K562 (cell line): ENCODE data around the gene PRDM11. TPM values are rescaled to one million over a fixed set of nuclear protein-coding genes. Genes with fewer than 3 reads are reported as not detected.

Experiments
- ATAC-seq: fragments of 200-7000 bp; cut with Tn5 transposase; 3 replicates; pipeline ENCODE4 v1.9.1; 2020; ENCODE audit warnings: moderate library complexity
- BruUV-seq: library from RNA; stranded (reverse); fragments of 400-500 nt; replicated peaks from 2 replicates; lab custom pipeline; 2021; lab: Mats Ljungman, UMichigan
- CTCF ChIA-PET: fragments of 300-600 bp; formaldehyde crosslinking; extraction: SDS; loops from one replicate; lab custom pipeline; 2021; ENCODE audit warnings: low intra/inter-chr PET ratio; lab: Yijun Ruan, JAX
- POLR2A ChIA-PET: fragments of 300-600, 350-650 bp; sonication (Branson Sonifier 250); formaldehyde crosslinking; extraction: SDS; loops from one replicate; lab custom pipeline; 2021; ENCODE audit warnings: antibody characterized with exemption, inconsistent platforms; lab: Yijun Ruan, JAX
- DNase-seq, 4 experiments: peaks; one replicate each; pipeline versions ENCODE4 v3.0.0 to v3.0.0-alpha.2; 2011 to 2018; ENCODE audit warnings: low spot score in 3 of 4, mixed read lengths in 3 of 4; ENCODE audit errors: extremely low read depth in 1 of 4
- FAIRE-seq: peaks from 2 replicates; lab custom pipeline; 2011; peaks lifted over from hg19 to GRCh38; lab: Jason Lieb, UNC
- H2AFZ ChIP-seq: 2 replicates; pipeline ENCODE4 v1.6.0; 2011; ENCODE audit warnings: low read depth, low read length, control low read depth, inconsistent platforms
- H3K27ac ChIP-seq: fragments of 200-600 bp; 3 replicates; pipeline ENCODE4 v1.8.0; 2011; ENCODE audit warnings: low read depth, mild to moderate bottlenecking, control low read depth, inconsistent platforms, low read length, moderate library complexity, mixed read lengths; ENCODE audit errors: extremely low read depth
- H3K27me3 ChIP-seq, 2 experiments: fragments of 300-600 bp in 1 of 2; 2 replicates in 1 of 2; 3 replicates in 1 of 2; pipeline versions ENCODE4 v1.6.0 to v1.8.0; 2011; ENCODE audit warnings: inconsistent platforms in 2 of 2, low read length in 2 of 2, mild to moderate bottlenecking in 1 of 2, mixed read lengths in 1 of 2, moderate library complexity in 1 of 2; ENCODE audit not compliant: control insufficient read depth in 2 of 2, insufficient read depth in 2 of 2
- H3K36me3 ChIP-seq: fragments of 300-600 bp; 3 replicates; pipeline ENCODE4 v1.8.0; 2011; ENCODE audit warnings: mild to moderate bottlenecking, low read length, inconsistent platforms; ENCODE audit not compliant: control insufficient read depth, insufficient read depth
- H3K4me1 ChIP-seq, 2 experiments: fragments of 200-600 bp in 1 of 2; replicated peaks in 1 of 2; 2 replicates in 1 of 2; 3 replicates in 1 of 2; pipeline versions ENCODE4 v1.5.1 to v1.8.0; 2011; ENCODE audit warnings: inconsistent platforms in 2 of 2, low read length in 2 of 2, mild to moderate bottlenecking in 1 of 2, mixed read lengths in 1 of 2, moderate library complexity in 1 of 2; ENCODE audit not compliant: control insufficient read depth in 2 of 2, insufficient read depth in 2 of 2
- H3K4me2 ChIP-seq: 2 replicates; pipeline ENCODE4 v1.6.1; 2011; ENCODE audit warnings: low read length, control low read depth, inconsistent platforms, mixed read lengths; ENCODE audit not compliant: insufficient read depth
- H3K4me3 ChIP-seq: fragments of 200-600 bp; sonication (generic), shearing (Covaris generic); 2 replicates; pipeline ENCODE4 v1.5.1; 2016; ENCODE audit warnings: control low read depth, inconsistent platforms
- H3K79me2 ChIP-seq: fragments of 200-600 bp; 3 replicates; pipeline ENCODE4 v1.8.0; 2011; ENCODE audit warnings: low read length, inconsistent platforms; ENCODE audit not compliant: control insufficient read depth, insufficient read depth
- H3K9ac ChIP-seq, 2 experiments: 2 replicates each; pipeline versions ENCODE4 v1.6.0 to v1.6.1; 2011; ENCODE audit warnings: low read depth in 2 of 2, low read length in 2 of 2, control low read depth in 1 of 2, inconsistent platforms in 1 of 2, mild to moderate bottlenecking in 1 of 2, mixed read lengths in 1 of 2; ENCODE audit not compliant: insufficient read depth in 1 of 2
- H3K9me1 ChIP-seq: one replicate; pipeline ENCODE4 v1.6.0; 2011; ENCODE audit warnings: inconsistent platforms, mild to moderate bottlenecking, low read length, moderate library complexity; ENCODE audit not compliant: control insufficient read depth, insufficient read depth
- H3K9me3 ChIP-seq: replicated peaks from 2 replicates; pipeline ENCODE4 v1.5.1; 2011; ENCODE audit warnings: low read depth, low read length, inconsistent platforms; ENCODE audit not compliant: control insufficient read depth, insufficient read depth
- H4K20me1 ChIP-seq: replicated peaks from 2 replicates; pipeline ENCODE4 v1.6.1; 2011; ENCODE audit warnings: low read length, inconsistent platforms, mixed read lengths; ENCODE audit not compliant: control insufficient read depth, insufficient read depth
- CEBPG ChIP-seq, 3 experiments: fragments of 200-800 bp in 1 of 3; sonication (Bioruptor generic) in 1 of 3; sonication (generic) in 1 of 3; formaldehyde crosslinking in 1 of 3; IDR thresholded peaks in 2 of 3; conservative IDR thresholded peaks in 1 of 3; 2 replicates each; pipeline versions ENCODE4 v1.6.1 to v1.8.0; 2016 to 2022; ENCODE audit warnings: missing compliant biosample characterization in 2 of 3, missing genetic modification characterization in 2 of 3, mild to moderate bottlenecking in 1 of 3, missing genetic modification reagents in 1 of 3
- CREBBP ChIP-seq: IDR thresholded peaks from one replicate; pipeline ENCODE4 v1.6.1; 2012; ENCODE audit warnings: low read depth, mild to moderate bottlenecking, control low read depth, inconsistent platforms, low read length
- CTBP1 ChIP-seq: fragments of 450-650 bp; IDR thresholded peaks from 2 replicates; pipeline ENCODE4 v1.6.1; 2016; ENCODE audit warnings: borderline replicate concordance
- ZKSCAN3 ChIP-seq: fragments of 250-450 bp; sonication (Bioruptor Pico); IDR thresholded peaks from 2 replicates; pipeline ENCODE4 v1.4.0; 2020
- WGBS: fragments of 100-300 bp; shearing (Covaris generic); methylation state at CpG from one replicate; pipeline ENCODE4 v1.1.6; 2016; ENCODE audit warnings: low coverage, mixed read lengths; ENCODE audit not compliant: insufficient coverage; ENCODE audit errors: missing lambda C conversion rate; 5-methylcytosine and 5-hydroxymethylcytosine counted together
- in situ Hi-C: fragments of 300-500 bp; cut with MboI; formaldehyde crosslinking; loops from 4 replicates; pipeline ENCODE4 v1.15.0; 2018; ENCODE audit warnings: inconsistent platforms, mixed read lengths
- intact Hi-C: fragments of 100-400 bp; cut with micrococcal nuclease; formaldehyde crosslinking; loops from 2 replicates; pipeline ENCODE4 v1.14.2; 2022
- polyA plus RNA-seq, 8 experiments: library from polyadenylated mRNA; depleted of rRNA in 4 of 8; stranded (reverse) in 5 of 8; unstranded in 3 of 8; fragments of >200 nt; fragmentation: Nextera tagmentation in 2 of 8; fragmentation: Illumina TruSeq in 1 of 8; extraction: Ambion mirVana in 2 of 8; extraction: Trizol in 1 of 8; gene quantifications; 2 replicates each; pipeline versions ENCODE4 v1.2.1 to v1.2.3, GENCODE V29; 2011 to 2014; ENCODE audit warnings: inconsistent platforms in 1 of 8, missing spikeins in 1 of 8
- total RNA-seq, 7 experiments: library from RNA; depleted of rRNA in 6 of 7; stranded (reverse); fragments of >200 nt in 6 of 7; fragmentation: Illumina TruSeq in 2 of 7; extraction: Trizol in 2 of 7; gene quantifications; 2 replicates each; pipeline versions ENCODE4 v1.2.1 to v1.2.3, GENCODE V29; 2011 to 2021; ENCODE audit warnings: low replicate concordance in 1 of 7
- TF ChIP-seq, protein P1 (sequence below): sonication (generic); formaldehyde crosslinking; IDR thresholded peaks from 2 replicates; pipeline ENCODE4 v1.4.0; 2020; ENCODE audit warnings: mild to moderate bottlenecking, missing genetic modification reagents
- TF ChIP-seq, protein P2 (sequence below): fragments of 450-650 bp; IDR thresholded peaks from 2 replicates; pipeline ENCODE4 v1.6.1; 2016; ENCODE audit warnings: missing biosample characterization, missing genetic modification characterization
- TF ChIP-seq, protein P3 (sequence below): fragments of 450-650 bp; formaldehyde crosslinking; IDR thresholded peaks from 2 replicates; pipeline ENCODE4 v1.4.0; 2022; ENCODE audit warnings: missing genetic modification characterization

PRDM11 gene
- total and polyA plus RNA-seq, 9 of the 15 experiments (the other 6 are each of a cell fraction or from before 2014, with no cell fraction given): 0.01 to 1.1 (median 0.29) TPM

DNA sequence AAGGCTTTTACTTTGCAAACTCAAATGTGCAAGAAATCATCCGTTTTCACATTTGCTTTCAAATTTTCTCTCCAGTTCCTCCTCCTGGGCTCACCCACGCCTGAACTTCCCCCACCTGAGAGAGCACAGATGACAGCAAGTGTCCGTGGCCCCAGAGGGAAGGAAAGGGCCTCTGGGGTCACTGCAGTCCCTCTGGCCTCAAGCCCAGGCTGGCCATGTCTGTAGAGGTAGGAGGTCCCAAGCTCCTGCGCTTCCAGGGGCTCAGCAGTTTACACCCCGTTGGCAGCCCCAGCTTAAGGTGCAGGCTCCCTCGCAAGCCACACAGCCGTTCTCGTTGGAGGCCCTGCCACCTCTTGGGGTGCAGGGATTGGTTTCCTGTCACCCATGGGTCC, 40.5 kb upstream of the PRDM11 start (continued):
- TF ChIP-seq, protein P1, sequence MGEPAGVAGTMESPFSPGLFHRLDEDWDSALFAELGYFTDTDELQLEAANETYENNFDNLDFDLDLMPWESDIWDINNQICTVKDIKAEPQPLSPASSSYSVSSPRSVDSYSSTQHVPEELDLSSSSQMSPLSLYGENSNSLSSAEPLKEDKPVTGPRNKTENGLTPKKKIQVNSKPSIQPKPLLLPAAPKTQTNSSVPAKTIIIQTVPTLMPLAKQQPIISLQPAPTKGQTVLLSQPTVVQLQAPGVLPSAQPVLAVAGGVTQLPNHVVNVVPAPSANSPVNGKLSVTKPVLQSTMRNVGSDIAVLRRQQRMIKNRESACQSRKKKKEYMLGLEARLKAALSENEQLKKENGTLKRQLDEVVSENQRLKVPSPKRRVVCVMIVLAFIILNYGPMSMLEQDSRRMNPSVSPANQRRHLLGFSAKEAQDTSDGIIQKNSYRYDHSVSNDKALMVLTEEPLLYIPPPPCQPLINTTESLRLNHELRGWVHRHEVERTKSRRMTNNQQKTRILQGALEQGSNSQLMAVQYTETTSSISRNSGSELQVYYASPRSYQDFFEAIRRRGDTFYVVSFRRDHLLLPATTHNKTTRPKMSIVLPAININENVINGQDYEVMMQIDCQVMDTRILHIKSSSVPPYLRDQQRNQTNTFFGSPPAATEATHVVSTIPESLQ (CRISPR knock-in tag): no peak
- no peak for TF ChIP-seq CREBBP

DNA sequence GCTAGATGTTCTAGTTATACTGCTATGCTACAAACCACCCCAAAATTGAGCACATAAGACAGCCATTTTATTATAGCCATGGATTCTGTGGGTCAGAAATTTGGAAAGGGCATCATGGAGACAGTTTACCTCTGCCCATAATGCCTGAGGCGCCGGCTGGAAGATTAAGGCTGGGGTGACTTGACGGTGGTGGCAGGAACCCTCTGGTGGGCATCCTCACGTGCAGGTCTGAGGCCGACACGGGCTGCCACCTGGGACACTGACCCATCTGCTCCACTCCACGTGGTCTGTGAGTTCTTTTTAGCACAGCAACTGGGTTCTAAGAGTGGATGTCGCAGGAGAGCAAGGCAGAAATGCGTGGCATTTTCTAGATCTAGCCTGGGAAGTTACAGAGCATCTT, 40.0 kb upstream of the PRDM11 start:
- Histone ChIP-seq H3K4me3 (no peak overlapping the region), H3K9me3 (no peaks in the 10 kb centered on the region), H3K36me3 (no peaks in the 10 kb centered on the region), H3K27me3 (peaks cover 0 to 13% of the 10 kb centered on the region in 2 experiments; a peak in 3 of 5 replicates), H4K20me1 (peaks cover 33% of the 10 kb centered on the region; the same call in 1 of the 2 replicates), H3K4me1 (no peaks in the 10 kb centered on the region; a peak in 1 of 5 replicates), H3K4me2 (no peak overlapping the region), H2AFZ (no peak overlapping the region), H3K79me2 (no peaks in the 10 kb centered on the region), H3K27ac (no peak overlapping the region), H3K9me1 (peaks cover 5% of the 10 kb centered on the region), H3K9ac (no peak overlapping the region)
- ATAC-seq: no peak
- FAIRE-seq: no peak
- in situ Hi-C loops (loop anchor here (5.0 to 25.0 kb wide), 3 partner anchors 179 to 221 kb away; partner anchors contain the start of gene SYT13), intact Hi-C loops (no loop called here)
- ChIA-PET CTCF (interaction anchor here (0.7 to 2.6 kb wide), 3 partner anchors 169 to 196 kb away, joined by 3 to 24 read pairs (median 5); no protein-coding TSS in a partner anchor), POLR2A (interaction anchor here (0.6 kb wide), 1 partner anchor 262 kb away, joined by 3 read pairs; no protein-coding TSS in a partner anchor)
- DNase-seq: no peak
- WGBS: 0% methylated on average over 9 of the region's 9 CpGs
- BruUV-seq: no TSS peak
- TF ChIP-seq, protein P2, sequence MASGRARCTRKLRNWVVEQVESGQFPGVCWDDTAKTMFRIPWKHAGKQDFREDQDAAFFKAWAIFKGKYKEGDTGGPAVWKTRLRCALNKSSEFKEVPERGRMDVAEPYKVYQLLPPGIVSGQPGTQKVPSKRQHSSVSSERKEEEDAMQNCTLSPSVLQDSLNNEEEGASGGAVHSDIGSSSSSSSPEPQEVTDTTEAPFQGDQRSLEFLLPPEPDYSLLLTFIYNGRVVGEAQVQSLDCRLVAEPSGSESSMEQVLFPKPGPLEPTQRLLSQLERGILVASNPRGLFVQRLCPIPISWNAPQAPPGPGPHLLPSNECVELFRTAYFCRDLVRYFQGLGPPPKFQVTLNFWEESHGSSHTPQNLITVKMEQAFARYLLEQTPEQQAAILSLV (tag): no peak
- TF ChIP-seq, protein P3, sequence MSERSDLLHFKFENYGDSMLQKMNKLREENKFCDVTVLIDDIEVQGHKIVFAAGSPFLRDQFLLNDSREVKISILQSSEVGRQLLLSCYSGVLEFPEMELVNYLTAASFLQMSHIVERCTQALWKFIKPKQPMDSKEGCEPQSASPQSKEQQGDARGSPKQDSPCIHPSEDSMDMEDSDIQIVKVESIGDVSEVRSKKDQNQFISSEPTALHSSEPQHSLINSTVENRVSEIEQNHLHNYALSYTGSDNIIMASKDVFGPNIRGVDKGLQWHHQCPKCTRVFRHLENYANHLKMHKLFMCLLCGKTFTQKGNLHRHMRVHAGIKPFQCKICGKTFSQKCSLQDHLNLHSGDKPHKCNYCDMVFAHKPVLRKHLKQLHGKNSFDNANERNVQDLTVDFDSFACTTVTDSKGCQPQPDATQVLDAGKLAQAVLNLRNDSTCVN (CRISPR knock-in tag): no peak
- TF ChIP-seq ZKSCAN3: no peak
- TF ChIP-seq CTBP1: no peak
- TF ChIP-seq CEBPG (CRISPR knock-in tag; IDR thresholded peaks at IDR 0.05): no peak
- no peak for TF ChIP-seq CEBPG (tag; conservative IDR thresholded peaks at IDR 0.05 in 1 of 2, IDR thresholded peaks at IDR 0.05 in 1 of 2)
